ENCODE results near the gene PLXNB1.

Gene PLXNB1

GRCh38 chr3:48417529-48418108, 12.3 kb downstream of the PLXNB1 start:
- no peak for DNase-seq

- DNase-seq = no peak
Observed at GRCh38 chr3:48416546-48416945, 13.3 kb downstream of the PLXNB1 start.

- no peak for DNase-seq
Observed at GRCh38 chr3:48416091-48416505, 13.8 kb downstream of the PLXNB1 start.

- no peak for DNase-seq
Observed at GRCh38 chr3:48415251-48415953, 14.5 kb downstream of the PLXNB1 start.

- DNase-seq = no peak
Observed at GRCh38 chr3:48414376-48415250, 15.3 kb downstream of the PLXNB1 start.

- DNase-seq = no peak
Observed at GRCh38 chr3:48413611-48414010, 16.3 kb downstream of the PLXNB1 start.

- DNase-seq = no peak
Observed at GRCh38 chr3:48413086-48413485, 16.8 kb downstream of the PLXNB1 start.

- no peak for DNase-seq
Observed at GRCh38 chr3:48412375-48413001, 17.4 kb downstream of the PLXNB1 start.

GRCh38 chr3:48411606-48412374, 18.1 kb downstream of the PLXNB1 start:
- no peak for DNase-seq

- no peak for DNase-seq
Observed at GRCh38 chr3:48411041-48411588, 18.8 kb downstream of the PLXNB1 start.

GRCh38 chr3:48410205-48411040, 19.5 kb downstream of the PLXNB1 start:
- DNase-seq = no peak

GRCh38 chr3:48409291-48410201, 20.3 kb downstream of the PLXNB1 start:
- DNase-seq = no peak

- no peak for DNase-seq
Observed at GRCh38 chr3:48408823-48409281, 21.0 kb downstream of the PLXNB1 start.

- no peak for DNase-seq
Observed at GRCh38 chr3:48407542-48408099, 22.3 kb downstream of the PLXNB1 start.

- DNase-seq = no peak
Observed at GRCh38 chr3:48406443-48407431, 23.1 kb downstream of the PLXNB1 start.

- no peak for DNase-seq
Observed at GRCh38 chr3:48405971-48406370, 23.9 kb downstream of the PLXNB1 start.

GRCh38 chr3:48405343-48405881, 24.5 kb downstream of the PLXNB1 start:
- DNase-seq = no peak

Measured in GF-D8 (cell line).